Activated T-helper 2 cell treated with anti-CD3 and anti-CD28 coated beads, Interferon-gamma antibody, Interleukin-2, Interleukin-4, amounts not matched to agents 10 μg/mL and 5 μg/mL and 100 μg/mL, durations not matched to agents 14 hours and 24 hours and 36 hours (primary cell): ENCODE results near the gene CSTF3. TPM values are rescaled to one million over a fixed set of nuclear protein-coding genes. Genes with fewer than 3 reads are reported as not detected.
A peak's percentile ranks its signal among the peaks of the same experiment; 100 is the strongest.
"Not testable (repeated sequence)": the region's sequence is repeated elsewhere in the genome, so short reads cannot be mapped to it uniquely, and the experiment has no call there.

Source experiments
- DNase-seq: peaks from one replicate; pipeline ENCODE4 v3.0.0; 2021; ENCODE audit warnings: low spot score
- H3K27ac Mint-ChIP-seq: one replicate; pipeline ENCODE4 v1.8.0; 2021; ENCODE audit warnings: mixed read lengths
- H3K27me3 Mint-ChIP-seq: one replicate; pipeline ENCODE4 v1.8.0; 2021; ENCODE audit warnings: low read depth, mixed read lengths
- H3K36me3 Mint-ChIP-seq: one replicate; pipeline ENCODE4 v1.8.0; 2021; ENCODE audit warnings: low read depth, mixed read lengths
- H3K4me1 Mint-ChIP-seq: one replicate; pipeline ENCODE4 v1.8.0; 2021; ENCODE audit warnings: low read depth, mixed read lengths
- H3K4me3 Mint-ChIP-seq: one replicate; pipeline ENCODE4 v1.8.0; 2021; ENCODE audit warnings: low read depth, mild to moderate bottlenecking, moderate library complexity, mixed read lengths
- H3K9me3 Mint-ChIP-seq: one replicate; pipeline ENCODE4 v1.8.0; 2021; ENCODE audit warnings: mixed read lengths
- intact Hi-C: fragments of 100-400 bp; cut with micrococcal nuclease; formaldehyde crosslinking; loops from one replicate; pipeline ENCODE4 v1.15.1; 2023
- total RNA-seq: library from RNA; stranded (reverse); gene quantifications from 2 replicates; pipeline ENCODE4 v1.2.3, GENCODE V29; 2022

Gene CSTF3
- total RNA-seq, 1 donor from 2014 or later: 38.6 TPM

GRCh38 chr11:33178443-33179180 lies 17.3 kb upstream of the CSTF3 start:
- intact Hi-C loops: no loop called here
- Mint-ChIP-seq H3K36me3 (peaks cover 2% of the 10 kb centered on the region), H3K4me3 (no peak overlapping the region), H3K27me3 (no peaks in the 10 kb centered on the region), H3K4me1 (peaks cover 20% of the 10 kb centered on the region), H3K9me3 (peaks cover 3% of the 10 kb centered on the region), H3K27ac (no peak overlapping the region)
- no peak for DNase-seq

- peaks cover 3% of the 10 kb centered on the region for H3K9me3 Mint-ChIP-seq
- DNase-seq: no peak
- H3K27ac Mint-ChIP-seq: no peak overlapping the region
- peaks cover 2% of the 10 kb centered on the region for H3K36me3 Mint-ChIP-seq
- intact Hi-C loops: no loop called here
- H3K4me1 Mint-ChIP-seq: peaks cover 20% of the 10 kb centered on the region
- H3K4me3 Mint-ChIP-seq: no peak overlapping the region
- H3K27me3 Mint-ChIP-seq: no peaks in the 10 kb centered on the region
Observed at GRCh38 chr11:33177676-33178336, 16.5 kb upstream of the CSTF3 start.

GRCh38 chr11:33176760-33177159 lies 15.5 kb upstream of the CSTF3 start:
- H3K4me3 Mint-ChIP-seq, H3K27me3 Mint-ChIP-seq, H3K36me3 Mint-ChIP-seq, H3K27ac Mint-ChIP-seq, DNase-seq, intact Hi-C loops, H3K9me3 Mint-ChIP-seq: not testable (repeated sequence)
- peaks cover 20% of the 10 kb centered on the region for H3K4me1 Mint-ChIP-seq

- Mint-ChIP-seq H3K36me3 (no peaks in the 10 kb centered on the region), H3K27me3 (no peaks in the 10 kb centered on the region), H3K27ac (no peak overlapping the region), H3K4me1 (peaks cover 4% of the 10 kb centered on the region), H3K9me3 (no peaks in the 10 kb centered on the region), H3K4me3 (no peak overlapping the region)
- intact Hi-C loops: no loop called here
- DNase-seq: no peak
Observed at GRCh38 chr11:33172996-33173395, 11.7 kb upstream of the CSTF3 start.

GRCh38 chr11:33172345-33172744 lies 11.1 kb upstream of the CSTF3 start:
- H3K9me3 Mint-ChIP-seq: no peaks in the 10 kb centered on the region
- H3K27ac Mint-ChIP-seq: no peak overlapping the region
- intact Hi-C loops: no loop called here
- H3K4me1 Mint-ChIP-seq: peaks cover 3% of the 10 kb centered on the region
- no peak for DNase-seq
- no peaks in the 10 kb centered on the region for H3K36me3 Mint-ChIP-seq
- no peak overlapping the region for H3K4me3 Mint-ChIP-seq
- no peaks in the 10 kb centered on the region for H3K27me3 Mint-ChIP-seq

- Mint-ChIP-seq H3K9me3 (no peaks in the 10 kb centered on the region), H3K27ac (no peak overlapping the region), H3K36me3 (no peaks in the 10 kb centered on the region), H3K27me3 (no peaks in the 10 kb centered on the region), H3K4me3 (no peak overlapping the region), H3K4me1 (peaks cover 3% of the 10 kb centered on the region)
- intact Hi-C loops: no loop called here
- DNase-seq: no peak
Observed at GRCh38 chr11:33171251-33171650, 10.0 kb upstream of the CSTF3 start.

GRCh38 chr11:33168709-33169200 lies 7.5 kb upstream of the CSTF3 start:
- Mint-ChIP-seq H3K27me3 (no peaks in the 10 kb centered on the region), H3K27ac (no peak overlapping the region), H3K4me1 (no peaks in the 10 kb centered on the region), H3K4me3 (no peak overlapping the region), H3K9me3 (no peaks in the 10 kb centered on the region), H3K36me3 (no peaks in the 10 kb centered on the region)
- intact Hi-C loops: loop anchor here (10.0 kb wide), 1 partner anchor 536 kb away; the partner anchor contains the start of gene C11orf91
- no peak for DNase-seq

GRCh38 chr11:33162831-33163230 lies 1.6 kb upstream of the CSTF3 start:
- no peaks in the 10 kb centered on the region for H3K27me3 Mint-ChIP-seq
- H3K27ac Mint-ChIP-seq: peak overlapping the region; percentile 15
- no peaks in the 10 kb centered on the region for H3K9me3 Mint-ChIP-seq
- DNase-seq: no peak
- H3K36me3 Mint-ChIP-seq: peaks cover 28% of the 10 kb centered on the region
- peak overlapping the region; percentile 58 for H3K4me3 Mint-ChIP-seq
- peaks cover 30% of the 10 kb centered on the region for H3K4me1 Mint-ChIP-seq
- intact Hi-C loops: loop anchor here (10.0 kb wide), 1 partner anchor 542 kb away; the partner anchor contains the start of gene C11orf91

- peaks cover 48% of the 10 kb centered on the region for H3K36me3 Mint-ChIP-seq
- H3K27me3 Mint-ChIP-seq: no peaks in the 10 kb centered on the region
- H3K4me1 Mint-ChIP-seq: peaks cover 39% of the 10 kb centered on the region
- peak overlapping the region; percentile 100 for H3K27ac Mint-ChIP-seq
- H3K4me3 Mint-ChIP-seq: peak overlapping the region; percentile 100
- intact Hi-C loops: loop anchor here (2.0 to 10.0 kb wide), 2 partner anchors 266 to 544 kb away; partner anchors contain the start of gene C11orf91
- H3K9me3 Mint-ChIP-seq: no peaks in the 10 kb centered on the region
- DNase-seq: no peak
Observed at GRCh38 chr11:33160587-33160986, 693 bp downstream of the CSTF3 start.

GRCh38 chr11:33160136-33160535 lies 1.1 kb downstream of the CSTF3 start:
- Mint-ChIP-seq H3K27ac (peak overlapping the region; percentile 100), H3K27me3 (no peaks in the 10 kb centered on the region), H3K36me3 (peaks cover 52% of the 10 kb centered on the region), H3K9me3 (no peaks in the 10 kb centered on the region), H3K4me3 (peak overlapping the region; percentile 100), H3K4me1 (peaks cover 40% of the 10 kb centered on the region)
- DNase-seq: no peak
- intact Hi-C loops: loop anchor here (2.0 to 10.0 kb wide), 2 partner anchors 265 to 545 kb away; partner anchors contain the start of gene C11orf91

GRCh38 chr11:33159378-33159867 lies 1.9 kb downstream of the CSTF3 start:
- DNase-seq, H3K9me3 Mint-ChIP-seq, intact Hi-C loops, H3K27me3 Mint-ChIP-seq, H3K27ac Mint-ChIP-seq: not testable (repeated sequence)
- Mint-ChIP-seq H3K36me3 (peaks cover 57% of the 10 kb centered on the region), H3K4me3 (peak overlapping the region; percentile 100), H3K4me1 (peaks cover 40% of the 10 kb centered on the region)

- H3K4me3 Mint-ChIP-seq: peak overlapping the region; percentile 100
- peaks cover 41% of the 10 kb centered on the region for H3K4me1 Mint-ChIP-seq
- intact Hi-C loops: no loop called here
- H3K36me3 Mint-ChIP-seq: peaks cover 60% of the 10 kb centered on the region
- H3K9me3 Mint-ChIP-seq: no peaks in the 10 kb centered on the region
- no peaks in the 10 kb centered on the region for H3K27me3 Mint-ChIP-seq
- DNase-seq: no peak
- H3K27ac Mint-ChIP-seq: peak overlapping the region; percentile 17
Observed at GRCh38 chr11:33158596-33159275, 2.5 kb downstream of the CSTF3 start.
